GM12878 (cell line): ENCODE data around the gene ACACA. TPM values are rescaled to one million over a fixed set of nuclear protein-coding genes. Genes with fewer than 3 reads are reported as not detected.

Experiments used
- BHLHE40 ChIP-seq, 2 experiments: fragments of 450-650 bp in 1 of 2; IDR thresholded peaks; 2 replicates each; pipeline ENCODE4 v1.6.1; 2011 to 2017; ENCODE audit warnings: low read depth in 2 of 2, borderline replicate concordance in 1 of 2, improper control_type of control experiment in 1 of 2, low read length in 1 of 2, mild to moderate bottlenecking in 1 of 2
- CEBPB ChIP-seq, 2 experiments: fragments of 150-350 bp in 1 of 2; IDR thresholded peaks; 2 replicates each; pipeline ENCODE4 v1.6.1; 2012 to 2014; ENCODE audit warnings: low read depth in 2 of 2, low read length in 2 of 2, borderline replicate concordance in 1 of 2, inconsistent platforms in 1 of 2
- MEF2B ChIP-seq: fragments of 450-650 bp; IDR thresholded peaks from 2 replicates; pipeline ENCODE4 v1.6.1; 2018; ENCODE audit warnings: mild to moderate bottlenecking, moderate library complexity; ENCODE audit not compliant: partially characterized antibody, poor library complexity, severe bottlenecking
- MXI1 ChIP-seq: fragments of 150-350 bp; IDR thresholded peaks from 2 replicates; pipeline ENCODE4 v1.6.1; 2011; ENCODE audit warnings: low read depth, mild to moderate bottlenecking, inconsistent platforms, low read length, improper control_type of control experiment
- RUNX3 ChIP-seq: IDR thresholded peaks from 2 replicates; pipeline ENCODE4 v1.6.1; 2012; ENCODE audit warnings: low read length, inconsistent platforms
- SIX5 ChIP-seq: IDR thresholded peaks from 2 replicates; pipeline ENCODE4 v1.6.1; 2011; ENCODE audit warnings: mild to moderate bottlenecking, low read depth, low read length, moderate library complexity; ENCODE audit not compliant: severe bottlenecking
- SMAD1 ChIP-seq: fragments of 450-650 bp; IDR thresholded peaks from 2 replicates; pipeline ENCODE4 v1.6.1; 2018; ENCODE audit warnings: mild to moderate bottlenecking, low read depth; ENCODE audit not compliant: partially characterized antibody
- SMARCA5 ChIP-seq: fragments of 450-650 bp; IDR thresholded peaks from 2 replicates; pipeline ENCODE4 v1.6.1; 2017; ENCODE audit warnings: mild to moderate bottlenecking
- SP1 ChIP-seq: IDR thresholded peaks from one replicate; pipeline ENCODE4 v1.6.1; 2011; ENCODE audit warnings: low read depth, low read length
- polyA plus RNA-seq, 11 experiments: library from polyadenylated mRNA; depleted of rRNA in 4 of 11; unstranded in 6 of 11; stranded (reverse) in 5 of 11; fragments of >200 nt; fragmentation: Nextera tagmentation in 4 of 11; fragmentation: Illumina TruSeq in 1 of 11; extraction: Ambion mirVana in 4 of 11; extraction: Trizol in 1 of 11; gene quantifications; 1 replicate in 1 of 11; 2 replicates in 10 of 11; pipeline versions ENCODE4 v1.2.1 to v1.2.3, GENCODE V29; 2011 to 2016; ENCODE audit warnings: inconsistent platforms in 2 of 11, missing spikeins in 2 of 11, low read depth in 1 of 11
- total RNA-seq, 4 experiments: library from RNA; depleted of rRNA in 3 of 4; stranded (reverse); fragments of >200 nt in 3 of 4; fragmentation: Illumina TruSeq in 1 of 4; extraction: Trizol in 1 of 4; gene quantifications; 2 replicates each; pipeline versions ENCODE4 v1.2.1 to v1.2.3, GENCODE V29; 2013 to 2021
- TF ChIP-seq, protein P1 (sequence below): fragments of 450-650 bp; IDR thresholded peaks from 2 replicates; pipeline ENCODE4 v1.6.1; 2017; ENCODE audit warnings: mild to moderate bottlenecking, moderate library complexity
- TF ChIP-seq, protein P2 (sequence below): IDR thresholded peaks from 2 replicates; pipeline ENCODE4 v1.6.1; 2012; ENCODE audit warnings: mild to moderate bottlenecking, low read depth, low read length
- TF ChIP-seq, protein P3 (sequence below): IDR thresholded peaks from 2 replicates; pipeline ENCODE4 v1.6.1; 2011; ENCODE audit warnings: mild to moderate bottlenecking, low read depth, low read length, moderate library complexity; ENCODE audit not compliant: insufficient replicate concordance
- TF ChIP-seq, protein P4 (sequence below): fragments of 450-650 bp; formaldehyde crosslinking; IDR thresholded peaks from 2 replicates; pipeline ENCODE4 v1.4.0; 2020; ENCODE audit warnings: mild to moderate bottlenecking, moderate library complexity

ACACA gene
- total and polyA plus RNA-seq, 10 of the 15 experiments (the other 5 are each of a cell fraction or from before 2014, with no cell fraction given) = 12.9 to 74.2 (median 32.0) TPM

DNA sequence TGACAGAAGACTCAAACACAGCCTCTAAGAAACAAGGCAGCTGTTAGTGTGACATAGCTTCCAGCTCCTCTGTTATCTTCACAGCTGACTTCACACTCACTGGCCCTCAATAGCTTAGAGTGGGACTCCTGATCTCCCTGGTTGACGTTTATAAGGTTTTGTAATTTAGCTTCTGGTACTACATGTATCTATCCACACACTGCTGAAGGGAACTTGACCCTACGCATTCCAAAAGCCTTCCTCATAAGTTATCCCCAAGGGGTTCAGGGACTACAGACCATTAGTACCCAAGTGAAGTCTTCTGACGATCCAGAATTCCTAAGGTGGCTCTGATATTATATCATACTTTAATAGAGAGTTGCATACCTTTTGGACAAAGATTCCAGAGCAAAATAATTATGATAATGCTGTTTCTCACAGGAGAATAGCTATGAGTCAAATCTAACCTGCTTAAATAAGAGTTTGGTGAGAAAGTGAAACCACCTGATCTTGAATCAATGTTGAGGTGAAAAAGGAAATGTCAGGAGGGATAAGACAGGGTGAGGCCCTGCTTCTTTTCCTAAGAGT, 14.5 kb downstream of the ACACA start (continued):
- TF ChIP-seq, protein P1, sequence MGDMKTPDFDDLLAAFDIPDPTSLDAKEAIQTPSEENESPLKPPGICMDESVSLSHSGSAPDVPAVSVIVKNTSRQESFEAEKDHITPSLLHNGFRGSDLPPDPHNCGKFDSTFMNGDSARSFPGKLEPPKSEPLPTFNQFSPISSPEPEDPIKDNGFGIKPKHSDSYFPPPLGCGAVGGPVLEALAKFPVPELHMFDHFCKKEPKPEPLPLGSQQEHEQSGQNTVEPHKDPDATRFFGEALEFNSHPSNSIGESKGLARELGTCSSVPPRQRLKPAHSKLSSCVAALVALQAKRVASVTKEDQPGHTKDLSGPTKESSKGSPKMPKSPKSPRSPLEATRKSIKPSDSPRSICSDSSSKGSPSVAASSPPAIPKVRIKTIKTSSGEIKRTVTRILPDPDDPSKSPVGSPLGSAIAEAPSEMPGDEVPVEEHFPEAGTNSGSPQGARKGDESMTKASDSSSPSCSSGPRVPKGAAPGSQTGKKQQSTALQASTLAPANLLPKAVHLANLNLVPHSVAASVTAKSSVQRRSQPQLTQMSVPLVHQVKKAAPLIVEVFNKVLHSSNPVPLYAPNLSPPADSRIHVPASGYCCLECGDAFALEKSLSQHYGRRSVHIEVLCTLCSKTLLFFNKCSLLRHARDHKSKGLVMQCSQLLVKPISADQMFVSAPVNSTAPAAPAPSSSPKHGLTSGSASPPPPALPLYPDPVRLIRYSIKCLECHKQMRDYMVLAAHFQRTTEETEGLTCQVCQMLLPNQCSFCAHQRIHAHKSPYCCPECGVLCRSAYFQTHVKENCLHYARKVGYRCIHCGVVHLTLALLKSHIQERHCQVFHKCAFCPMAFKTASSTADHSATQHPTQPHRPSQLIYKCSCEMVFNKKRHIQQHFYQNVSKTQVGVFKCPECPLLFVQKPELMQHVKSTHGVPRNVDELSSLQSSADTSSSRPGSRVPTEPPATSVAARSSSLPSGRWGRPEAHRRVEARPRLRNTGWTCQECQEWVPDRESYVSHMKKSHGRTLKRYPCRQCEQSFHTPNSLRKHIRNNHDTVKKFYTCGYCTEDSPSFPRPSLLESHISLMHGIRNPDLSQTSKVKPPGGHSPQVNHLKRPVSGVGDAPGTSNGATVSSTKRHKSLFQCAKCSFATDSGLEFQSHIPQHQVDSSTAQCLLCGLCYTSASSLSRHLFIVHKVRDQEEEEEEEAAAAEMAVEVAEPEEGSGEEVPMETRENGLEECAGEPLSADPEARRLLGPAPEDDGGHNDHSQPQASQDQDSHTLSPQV = no peak
- no peak for TF ChIP-seq SP1
- TF ChIP-seq SIX5 = no peak
- TF ChIP-seq SMARCA5 = no peak
- peak; percentile 79 for TF ChIP-seq RUNX3
- TF ChIP-seq, protein P2, sequence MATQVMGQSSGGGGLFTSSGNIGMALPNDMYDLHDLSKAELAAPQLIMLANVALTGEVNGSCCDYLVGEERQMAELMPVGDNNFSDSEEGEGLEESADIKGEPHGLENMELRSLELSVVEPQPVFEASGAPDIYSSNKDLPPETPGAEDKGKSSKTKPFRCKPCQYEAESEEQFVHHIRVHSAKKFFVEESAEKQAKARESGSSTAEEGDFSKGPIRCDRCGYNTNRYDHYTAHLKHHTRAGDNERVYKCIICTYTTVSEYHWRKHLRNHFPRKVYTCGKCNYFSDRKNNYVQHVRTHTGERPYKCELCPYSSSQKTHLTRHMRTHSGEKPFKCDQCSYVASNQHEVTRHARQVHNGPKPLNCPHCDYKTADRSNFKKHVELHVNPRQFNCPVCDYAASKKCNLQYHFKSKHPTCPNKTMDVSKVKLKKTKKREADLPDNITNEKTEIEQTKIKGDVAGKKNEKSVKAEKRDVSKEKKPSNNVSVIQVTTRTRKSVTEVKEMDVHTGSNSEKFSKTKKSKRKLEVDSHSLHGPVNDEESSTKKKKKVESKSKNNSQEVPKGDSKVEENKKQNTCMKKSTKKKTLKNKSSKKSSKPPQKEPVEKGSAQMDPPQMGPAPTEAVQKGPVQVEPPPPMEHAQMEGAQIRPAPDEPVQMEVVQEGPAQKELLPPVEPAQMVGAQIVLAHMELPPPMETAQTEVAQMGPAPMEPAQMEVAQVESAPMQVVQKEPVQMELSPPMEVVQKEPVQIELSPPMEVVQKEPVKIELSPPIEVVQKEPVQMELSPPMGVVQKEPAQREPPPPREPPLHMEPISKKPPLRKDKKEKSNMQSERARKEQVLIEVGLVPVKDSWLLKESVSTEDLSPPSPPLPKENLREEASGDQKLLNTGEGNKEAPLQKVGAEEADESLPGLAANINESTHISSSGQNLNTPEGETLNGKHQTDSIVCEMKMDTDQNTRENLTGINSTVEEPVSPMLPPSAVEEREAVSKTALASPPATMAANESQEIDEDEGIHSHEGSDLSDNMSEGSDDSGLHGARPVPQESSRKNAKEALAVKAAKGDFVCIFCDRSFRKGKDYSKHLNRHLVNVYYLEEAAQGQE = no peak
- no peak for TF ChIP-seq MXI1
- no peak for TF ChIP-seq BHLHE40 (IDR thresholded peaks at IDR 0.05; ENCODE audit: borderline replicate concordance in 1 of 2, low read depth in 2 of 2, low read length in 1 of 2)
- TF ChIP-seq, protein P3, sequence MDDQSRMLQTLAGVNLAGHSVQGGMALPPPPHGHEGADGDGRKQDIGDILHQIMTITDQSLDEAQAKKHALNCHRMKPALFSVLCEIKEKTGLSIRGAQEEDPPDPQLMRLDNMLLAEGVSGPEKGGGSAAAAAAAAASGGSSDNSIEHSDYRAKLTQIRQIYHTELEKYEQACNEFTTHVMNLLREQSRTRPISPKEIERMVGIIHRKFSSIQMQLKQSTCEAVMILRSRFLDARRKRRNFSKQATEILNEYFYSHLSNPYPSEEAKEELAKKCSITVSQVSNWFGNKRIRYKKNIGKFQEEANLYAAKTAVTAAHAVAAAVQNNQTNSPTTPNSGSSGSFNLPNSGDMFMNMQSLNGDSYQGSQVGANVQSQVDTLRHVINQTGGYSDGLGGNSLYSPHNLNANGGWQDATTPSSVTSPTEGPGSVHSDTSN = no peak
- TF ChIP-seq CEBPB (IDR thresholded peaks at IDR 0.05; ENCODE audit: borderline replicate concordance in 1 of 2, low read depth in 2 of 2, low read length in 2 of 2) = no peak
- peak; percentile 73 for TF ChIP-seq MEF2B
- no peak for TF ChIP-seq SMAD1
- TF ChIP-seq, protein P4, sequence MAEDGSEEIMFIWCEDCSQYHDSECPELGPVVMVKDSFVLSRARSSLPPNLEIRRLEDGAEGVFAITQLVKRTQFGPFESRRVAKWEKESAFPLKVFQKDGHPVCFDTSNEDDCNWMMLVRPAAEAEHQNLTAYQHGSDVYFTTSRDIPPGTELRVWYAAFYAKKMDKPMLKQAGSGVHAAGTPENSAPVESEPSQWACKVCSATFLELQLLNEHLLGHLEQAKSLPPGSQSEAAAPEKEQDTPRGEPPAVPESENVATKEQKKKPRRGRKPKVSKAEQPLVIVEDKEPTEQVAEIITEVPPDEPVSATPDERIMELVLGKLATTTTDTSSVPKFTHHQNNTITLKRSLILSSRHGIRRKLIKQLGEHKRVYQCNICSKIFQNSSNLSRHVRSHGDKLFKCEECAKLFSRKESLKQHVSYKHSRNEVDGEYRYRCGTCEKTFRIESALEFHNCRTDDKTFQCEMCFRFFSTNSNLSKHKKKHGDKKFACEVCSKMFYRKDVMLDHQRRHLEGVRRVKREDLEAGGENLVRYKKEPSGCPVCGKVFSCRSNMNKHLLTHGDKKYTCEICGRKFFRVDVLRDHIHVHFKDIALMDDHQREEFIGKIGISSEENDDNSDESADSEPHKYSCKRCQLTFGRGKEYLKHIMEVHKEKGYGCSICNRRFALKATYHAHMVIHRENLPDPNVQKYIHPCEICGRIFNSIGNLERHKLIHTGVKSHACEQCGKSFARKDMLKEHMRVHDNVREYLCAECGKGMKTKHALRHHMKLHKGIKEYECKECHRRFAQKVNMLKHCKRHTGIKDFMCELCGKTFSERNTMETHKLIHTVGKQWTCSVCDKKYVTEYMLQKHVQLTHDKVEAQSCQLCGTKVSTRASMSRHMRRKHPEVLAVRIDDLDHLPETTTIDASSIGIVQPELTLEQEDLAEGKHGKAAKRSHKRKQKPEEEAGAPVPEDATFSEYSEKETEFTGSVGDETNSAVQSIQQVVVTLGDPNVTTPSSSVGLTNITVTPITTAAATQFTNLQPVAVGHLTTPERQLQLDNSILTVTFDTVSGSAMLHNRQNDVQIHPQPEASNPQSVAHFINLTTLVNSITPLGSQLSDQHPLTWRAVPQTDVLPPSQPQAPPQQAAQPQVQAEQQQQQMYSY (CRISPR knock-in tag) = no peak
